ENCODE results near the gene MACF1.
"Not testable (repeated sequence)": the region's sequence is repeated elsewhere in the genome, so short reads cannot be mapped to it uniquely, and the experiment has no call there.

GRCh38 chr1:39517936-39518335, 313.4 kb downstream of the MACF1 start:
- TF ChIP-seq CTCF (IDR thresholded peaks at IDR 0.05); EZH2 (IDR thresholded peaks at IDR 0.05; ENCODE audit: borderline replicate concordance, insufficient read depth, low read depth, low read length, poor library complexity, severe bottlenecking): not testable (repeated sequence)
